NCI-H524 treated with DMSO at 0.1 percent for 48 hours (cell line): ENCODE measurements around the gene KIF1B.
A peak's percentile ranks its signal among the peaks of the same experiment; 100 is the strongest.
"Not testable (repeated sequence)": the region's sequence is repeated elsewhere in the genome, so short reads cannot be mapped to it uniquely, and the experiment has no call there.

ENCODE experiments used
- DNase-seq: peaks from one replicate; lab custom pipeline; 2025; lab: John Stamatoyannopoulos, UW

The KIF1B gene

GRCh38 chr1:10387677-10388386 lies 177.5 kb downstream of the KIF1B start:
- no peak for DNase-seq

GRCh38 chr1:10388387-10388715 lies 178.0 kb downstream of the KIF1B start:
- no peak for DNase-seq

- no peak for DNase-seq
These were observed 179.1 kb downstream of the KIF1B start for GRCh38 chr1:10389271-10389973.

- no peak for DNase-seq
These were observed 186.5 kb downstream of the KIF1B start for GRCh38 chr1:10396870-10397269.

- no peak for DNase-seq
These were observed 187.9 kb downstream of the KIF1B start for GRCh38 chr1:10398278-10398733.

GRCh38 chr1:10398734-10399443 lies 188.5 kb downstream of the KIF1B start, which contains the start of gene PGD:
Gene PGD, plus strand, starts transcription at chr1:10399064. Its CDS starts 54 bp downstream, at chr1:10399118.
- DNase-seq = peak; percentile 85

GRCh38 chr1:10399444-10399941 lies 189.1 kb downstream of the KIF1B start:
- no peak for DNase-seq

- DNase-seq = no peak
These were observed 189.6 kb downstream of the KIF1B start for GRCh38 chr1:10400013-10400412.

GRCh38 chr1:10401281-10401680 lies 190.9 kb downstream of the KIF1B start:
- DNase-seq = no peak

GRCh38 chr1:10402729-10403274 lies 192.4 kb downstream of the KIF1B start:
- no peak for DNase-seq

GRCh38 chr1:10407201-10407600 lies 196.8 kb downstream of the KIF1B start:
- no peak for DNase-seq

GRCh38 chr1:10415211-10415930 lies 205.0 kb downstream of the KIF1B start:
- no peak for DNase-seq

GRCh38 chr1:10415967-10416366 lies 205.6 kb downstream of the KIF1B start:
- not testable (repeated sequence) for DNase-seq

GRCh38 chr1:10418741-10419140 lies 208.4 kb downstream of the KIF1B start:
- not testable (repeated sequence) for DNase-seq

GRCh38 chr1:10419351-10419750 lies 209.0 kb downstream of the KIF1B start:
- no peak for DNase-seq

- DNase-seq = no peak
These were observed 211.3 kb downstream of the KIF1B start for GRCh38 chr1:10421637-10422036.

- DNase-seq = no peak
These were observed 213.7 kb downstream of the KIF1B start for GRCh38 chr1:10424034-10424433.

- DNase-seq = no peak
These were observed 214.3 kb downstream of the KIF1B start for GRCh38 chr1:10424651-10425050.

GRCh38 chr1:10425826-10426534 lies 215.6 kb downstream of the KIF1B start:
- not testable (repeated sequence) for DNase-seq

- DNase-seq = not testable (repeated sequence)
These were observed 216.1 kb downstream of the KIF1B start for GRCh38 chr1:10426535-10426848.

- no peak for DNase-seq
These were observed 218.6 kb downstream of the KIF1B start for GRCh38 chr1:10428984-10429383.
